Measurements from ENCODE around the gene RASD1.

RASD1 gene, protein sequence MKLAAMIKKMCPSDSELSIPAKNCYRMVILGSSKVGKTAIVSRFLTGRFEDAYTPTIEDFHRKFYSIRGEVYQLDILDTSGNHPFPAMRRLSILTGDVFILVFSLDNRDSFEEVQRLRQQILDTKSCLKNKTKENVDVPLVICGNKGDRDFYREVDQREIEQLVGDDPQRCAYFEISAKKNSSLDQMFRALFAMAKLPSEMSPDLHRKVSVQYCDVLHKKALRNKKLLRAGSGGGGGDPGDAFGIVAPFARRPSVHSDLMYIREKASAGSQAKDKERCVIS

DNA sequence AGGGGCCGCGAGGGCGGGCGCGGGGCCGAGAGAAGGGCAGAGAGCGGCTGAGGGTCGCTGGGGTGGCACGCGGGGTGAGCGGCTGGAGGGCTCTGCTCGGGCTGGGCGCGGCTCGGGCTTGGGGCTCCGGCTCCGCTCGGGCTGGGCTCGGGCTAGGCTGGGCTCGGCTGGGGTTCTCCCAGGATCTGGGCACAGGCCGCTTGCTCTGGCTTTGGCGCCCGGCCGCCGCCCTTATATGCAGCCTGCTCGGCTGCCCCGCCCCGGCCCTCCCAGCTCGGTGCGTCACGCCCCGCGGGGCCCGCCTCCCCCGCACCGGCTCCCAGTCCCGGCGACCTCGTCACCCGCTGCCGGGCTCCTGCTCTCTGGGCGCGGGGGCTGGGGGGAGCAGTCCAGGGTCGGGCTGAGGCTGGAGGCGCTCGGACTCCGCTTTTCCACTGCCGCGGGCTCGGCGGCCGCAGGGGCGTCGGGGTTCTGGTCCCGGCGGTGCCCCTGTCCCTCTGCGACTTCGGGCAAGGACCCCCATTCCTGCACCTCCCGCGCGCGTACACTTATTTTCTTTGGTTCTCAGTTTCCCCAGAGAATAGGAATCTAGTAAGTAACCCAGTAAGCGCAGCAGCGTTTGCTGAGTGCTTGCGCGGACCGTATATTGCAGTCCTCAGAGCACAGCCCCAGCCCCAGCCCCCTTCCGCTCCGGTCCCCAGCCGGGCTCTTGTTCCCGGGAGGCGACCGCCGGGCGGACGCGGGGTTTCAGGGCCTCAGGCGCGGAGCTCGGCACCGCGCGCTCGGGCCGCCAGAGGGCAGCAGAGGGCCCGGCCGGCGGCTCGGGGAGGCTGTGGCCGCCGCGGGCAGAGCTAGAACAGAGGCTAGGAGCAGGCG is at the start of gene RASD1:
Gene RASD1, minus strand, starts transcription at position 207 of the 876 bp plus-strand sequence. CDS start 214 bp downstream, outside the sequence.
- peaks cover 17% of the 10 kb centered on the region for H3K27me3 Mint-ChIP-seq
- no peaks in the 10 kb centered on the region for H3K9me3 Mint-ChIP-seq
- peaks cover 14% of the 10 kb centered on the region for H3K36me3 Mint-ChIP-seq (ENCODE audit: low read depth)
- H3K27ac Mint-ChIP-seq = no peak within 1 kb of the TSS
- peak within 1 kb of the TSS; percentile 74 for H3K4me3 Mint-ChIP-seq
- H3K4me1 Mint-ChIP-seq (ENCODE audit: low read depth) = peaks cover 17% of the 10 kb centered on the region

DNA sequence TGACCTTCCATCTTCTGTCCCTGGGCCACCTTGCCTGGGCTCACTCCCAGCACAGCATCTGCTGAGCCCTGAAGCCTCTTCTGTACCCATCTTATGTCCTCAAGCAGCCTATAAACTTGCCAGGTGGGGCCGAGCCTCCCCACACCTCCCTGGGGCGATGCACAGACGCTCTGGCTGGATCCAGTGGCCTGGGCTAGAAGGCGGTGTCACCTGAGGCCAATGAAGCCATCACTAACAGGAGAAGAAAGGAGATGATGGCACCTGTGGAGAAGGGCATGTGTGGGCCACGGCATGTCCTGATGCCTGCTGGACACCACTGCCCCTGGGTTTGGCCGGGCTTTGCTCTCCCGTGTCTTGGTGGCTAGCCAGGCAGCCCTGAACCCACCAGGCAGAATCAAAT is 49.8 kb upstream of the RASD1 start:
- Mint-ChIP-seq H3K9me3 (no peaks in the 10 kb centered on the region), H3K4me1 (ENCODE audit: low read depth) (no peaks in the 10 kb centered on the region), H3K36me3 (ENCODE audit: low read depth) (no peaks in the 10 kb centered on the region), H3K27me3 (no peaks in the 10 kb centered on the region), H3K4me3 (no peak overlapping the region), H3K27ac (no peak overlapping the region)

DNA sequence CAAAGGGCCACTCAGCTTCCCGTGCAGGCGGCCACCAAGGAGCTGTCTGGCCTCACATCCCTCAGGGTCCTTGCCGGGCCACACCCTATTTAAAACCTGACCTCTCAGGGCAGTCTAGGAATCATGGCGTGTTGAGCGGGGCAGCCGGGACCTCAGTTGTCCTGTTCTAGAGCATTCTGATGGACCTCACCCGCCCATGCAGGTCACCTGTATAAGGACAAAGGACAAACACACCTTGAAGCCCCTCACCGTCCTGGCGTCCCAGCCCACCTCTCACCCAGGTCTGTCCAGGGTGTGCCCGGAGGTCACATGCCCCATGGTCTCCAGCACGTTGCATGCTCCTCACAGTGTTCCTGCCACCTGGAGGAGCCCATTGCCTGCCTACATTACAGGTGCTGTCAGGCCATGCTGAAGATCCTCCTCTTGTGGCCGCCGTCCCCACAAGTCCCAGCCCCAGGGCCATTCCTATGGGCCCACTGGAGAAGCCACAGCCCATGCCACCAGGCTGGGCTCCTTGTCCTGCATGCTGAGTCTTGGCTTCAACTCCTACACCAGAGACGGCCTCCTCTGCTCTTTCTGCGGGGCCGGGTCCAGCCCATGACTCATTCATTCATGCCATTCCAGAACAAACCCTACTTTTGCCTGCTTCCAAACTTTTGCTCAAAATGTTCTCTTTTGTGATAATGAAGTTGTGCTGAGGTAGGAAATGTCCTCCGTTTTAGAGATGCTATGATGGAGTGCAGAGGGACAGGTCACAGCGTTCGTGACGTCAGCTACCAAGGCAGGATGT is 49.0 kb upstream of the RASD1 start:
- H3K36me3 Mint-ChIP-seq (ENCODE audit: low read depth) = no peaks in the 10 kb centered on the region
- H3K4me3 Mint-ChIP-seq = no peak overlapping the region
- H3K27me3 Mint-ChIP-seq = no peaks in the 10 kb centered on the region
- H3K9me3 Mint-ChIP-seq = no peaks in the 10 kb centered on the region
- no peak overlapping the region for H3K27ac Mint-ChIP-seq
- no peaks in the 10 kb centered on the region for H3K4me1 Mint-ChIP-seq (ENCODE audit: low read depth)

DNA sequence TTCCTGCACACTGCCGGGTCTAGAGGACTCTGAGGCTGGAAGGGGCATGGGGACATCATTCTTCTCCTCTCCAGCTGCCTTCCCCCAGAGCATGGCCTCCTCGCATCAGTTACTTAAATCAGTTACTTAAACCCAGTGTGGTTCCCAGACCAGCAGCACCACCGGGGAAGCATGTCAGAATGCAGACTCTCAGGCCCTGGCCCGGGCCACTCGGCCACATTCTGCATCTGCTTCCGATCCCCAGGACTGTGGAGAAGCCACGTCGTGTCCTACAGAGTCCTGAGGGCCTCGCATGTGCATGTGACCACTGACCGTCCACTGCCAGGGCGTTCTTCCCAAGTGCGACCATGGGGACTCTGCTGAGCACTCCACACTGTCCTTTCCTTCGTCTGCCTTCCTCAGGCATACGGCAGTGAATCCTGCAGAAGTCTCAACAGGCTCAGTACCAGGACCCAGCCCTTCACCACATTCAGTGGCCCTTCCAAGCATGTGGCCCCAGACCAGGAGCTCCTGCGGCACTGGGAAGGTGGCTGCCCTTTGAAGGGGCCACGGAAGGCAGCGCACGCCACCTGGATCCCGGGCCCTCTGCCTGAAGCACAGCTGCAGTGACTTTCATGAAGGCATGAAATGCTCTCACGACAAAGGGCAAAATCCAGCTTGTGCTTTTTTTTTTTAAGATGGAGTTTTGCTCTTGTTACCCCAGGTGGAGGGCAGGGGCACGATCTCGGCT is 46.9 kb upstream of the RASD1 start:
- H3K27me3 Mint-ChIP-seq = no peaks in the 10 kb centered on the region
- H3K4me3 Mint-ChIP-seq = no peak overlapping the region
- no peaks in the 10 kb centered on the region for H3K9me3 Mint-ChIP-seq
- H3K4me1 Mint-ChIP-seq (ENCODE audit: low read depth) = no peaks in the 10 kb centered on the region
- H3K27ac Mint-ChIP-seq = no peak overlapping the region
- H3K36me3 Mint-ChIP-seq (ENCODE audit: low read depth) = no peaks in the 10 kb centered on the region

DNA sequence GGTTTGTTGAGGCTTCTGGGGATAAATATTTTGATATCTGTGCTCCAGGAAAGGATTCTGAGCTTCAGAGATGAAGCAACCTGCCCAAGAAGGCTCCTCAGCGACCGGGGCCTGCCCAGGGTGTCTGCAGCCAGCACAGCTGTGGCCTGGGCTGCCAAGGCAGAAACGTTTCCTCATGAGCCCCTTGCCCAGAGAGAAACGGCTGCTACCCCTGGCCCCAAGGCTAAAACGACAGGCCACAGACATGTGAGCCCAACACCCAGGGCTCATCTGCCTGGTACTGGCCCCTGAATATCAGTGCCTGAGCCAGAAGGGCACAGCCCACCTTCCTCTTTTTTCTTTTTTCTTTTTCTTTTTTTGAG is 45.4 kb upstream of the RASD1 start:
- no peaks in the 10 kb centered on the region for H3K9me3 Mint-ChIP-seq
- H3K4me3 Mint-ChIP-seq = no peak overlapping the region
- H3K27me3 Mint-ChIP-seq = no peaks in the 10 kb centered on the region

DNA sequence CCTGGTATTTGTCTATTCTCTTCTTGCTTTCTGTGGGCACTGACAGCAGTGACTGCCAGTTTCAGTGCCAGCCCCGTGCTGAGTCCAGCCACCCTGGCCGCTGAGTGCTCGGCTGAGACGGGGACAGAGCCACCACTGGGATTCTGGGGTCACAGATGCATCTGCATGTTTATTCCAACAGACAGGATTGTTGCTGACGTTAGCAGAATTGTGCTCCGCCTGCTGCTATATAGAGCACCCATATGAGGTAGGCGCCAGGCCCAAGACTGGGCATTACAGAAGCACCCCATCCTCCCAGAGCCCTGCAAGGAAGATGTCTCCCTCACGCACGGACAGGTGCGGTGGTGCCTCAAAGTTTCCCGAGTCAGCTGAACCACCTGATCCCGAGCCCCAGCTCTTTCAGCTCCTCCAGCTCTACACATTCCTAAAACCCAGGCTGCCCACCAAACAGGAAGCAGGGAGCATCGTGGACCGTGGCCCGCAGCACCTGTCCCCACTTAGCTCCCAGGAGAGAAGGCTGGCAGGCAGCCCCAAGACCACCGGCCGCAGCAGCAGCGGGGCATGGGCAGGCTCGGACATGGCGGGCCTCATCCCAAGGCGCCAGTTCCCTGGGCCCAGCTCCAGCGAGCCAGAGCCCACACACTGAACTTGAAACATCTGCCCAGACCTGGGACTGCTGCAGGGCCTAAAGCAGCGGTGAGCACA is 44.9 kb upstream of the RASD1 start:
- H3K4me1 Mint-ChIP-seq (ENCODE audit: low read depth) = no peaks in the 10 kb centered on the region
- no peak overlapping the region for H3K27ac Mint-ChIP-seq

More for the DNA sequence above, 45.4 kb upstream of the RASD1 start:
- Mint-ChIP-seq H3K36me3 (ENCODE audit: low read depth) (no peaks in the 10 kb centered on the region), H3K4me1 (ENCODE audit: low read depth) (no peaks in the 10 kb centered on the region), H3K27ac (no peak overlapping the region)

DNA sequence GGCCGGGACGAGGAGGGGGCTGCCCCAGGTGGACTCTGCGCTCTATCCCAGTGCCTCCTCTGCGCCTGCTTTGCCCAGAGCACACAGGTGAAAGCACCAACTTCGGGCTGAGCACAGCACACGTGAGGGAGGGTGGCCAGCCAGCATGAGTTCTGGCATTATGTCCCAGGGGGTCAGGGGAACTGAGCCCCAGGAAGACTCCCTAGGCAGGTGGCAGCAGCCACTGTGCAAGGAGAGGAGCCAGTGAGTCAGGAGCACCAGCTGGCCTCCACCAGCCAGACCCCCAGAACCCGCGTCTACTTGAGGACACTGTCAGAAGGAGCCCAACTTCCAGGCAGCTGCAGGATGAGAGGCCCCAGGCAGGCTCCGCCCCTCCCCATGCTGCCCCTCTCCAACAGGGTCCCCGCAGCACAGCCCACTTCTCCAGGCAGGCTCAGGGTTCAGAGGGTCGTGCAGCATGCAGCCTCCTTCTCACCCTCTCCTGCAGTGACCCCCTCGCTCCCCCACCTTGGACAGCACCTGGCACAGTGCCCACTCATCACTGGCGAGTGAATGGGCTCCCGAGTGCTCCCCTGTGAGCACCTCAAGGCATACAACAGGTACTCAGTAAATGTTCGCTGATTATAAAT is 44.2 kb upstream of the RASD1 start:
- Mint-ChIP-seq H3K4me3 (no peak overlapping the region), H3K27me3 (no peaks in the 10 kb centered on the region), H3K27ac (no peak overlapping the region), H3K9me3 (no peaks in the 10 kb centered on the region), H3K4me1 (ENCODE audit: low read depth) (no peaks in the 10 kb centered on the region), H3K36me3 (ENCODE audit: low read depth) (no peaks in the 10 kb centered on the region)

More for the DNA sequence above, 44.9 kb upstream of the RASD1 start:
- no peaks in the 10 kb centered on the region for H3K27me3 Mint-ChIP-seq
- H3K9me3 Mint-ChIP-seq = no peaks in the 10 kb centered on the region
- no peak overlapping the region for H3K4me3 Mint-ChIP-seq
- H3K36me3 Mint-ChIP-seq (ENCODE audit: low read depth) = no peaks in the 10 kb centered on the region

DNA sequence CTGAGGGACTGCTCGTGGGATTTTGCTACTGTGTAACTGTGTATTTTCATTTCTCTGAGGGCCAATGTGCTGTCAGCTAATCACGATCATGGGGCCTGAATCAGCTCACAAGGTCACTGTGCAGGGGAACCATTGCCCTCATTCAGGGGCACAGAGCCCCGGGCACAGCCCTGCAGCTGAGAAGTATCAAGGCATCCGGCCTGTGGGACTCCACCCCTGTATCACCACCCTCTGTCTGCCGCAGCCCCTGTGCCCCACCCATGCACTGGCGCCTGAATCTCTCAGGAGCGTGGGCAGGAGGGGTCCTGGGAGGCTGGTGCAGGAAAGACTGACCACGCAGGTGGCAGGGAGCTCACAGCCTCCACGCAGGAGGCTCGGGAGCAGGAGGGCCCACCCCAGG is 43.4 kb upstream of the RASD1 start:
- H3K4me1 Mint-ChIP-seq (ENCODE audit: low read depth) = no peaks in the 10 kb centered on the region
- no peak overlapping the region for H3K4me3 Mint-ChIP-seq
- no peaks in the 10 kb centered on the region for H3K9me3 Mint-ChIP-seq
- no peak overlapping the region for H3K27ac Mint-ChIP-seq
- H3K36me3 Mint-ChIP-seq (ENCODE audit: low read depth) = no peaks in the 10 kb centered on the region
- no peaks in the 10 kb centered on the region for H3K27me3 Mint-ChIP-seq

DNA sequence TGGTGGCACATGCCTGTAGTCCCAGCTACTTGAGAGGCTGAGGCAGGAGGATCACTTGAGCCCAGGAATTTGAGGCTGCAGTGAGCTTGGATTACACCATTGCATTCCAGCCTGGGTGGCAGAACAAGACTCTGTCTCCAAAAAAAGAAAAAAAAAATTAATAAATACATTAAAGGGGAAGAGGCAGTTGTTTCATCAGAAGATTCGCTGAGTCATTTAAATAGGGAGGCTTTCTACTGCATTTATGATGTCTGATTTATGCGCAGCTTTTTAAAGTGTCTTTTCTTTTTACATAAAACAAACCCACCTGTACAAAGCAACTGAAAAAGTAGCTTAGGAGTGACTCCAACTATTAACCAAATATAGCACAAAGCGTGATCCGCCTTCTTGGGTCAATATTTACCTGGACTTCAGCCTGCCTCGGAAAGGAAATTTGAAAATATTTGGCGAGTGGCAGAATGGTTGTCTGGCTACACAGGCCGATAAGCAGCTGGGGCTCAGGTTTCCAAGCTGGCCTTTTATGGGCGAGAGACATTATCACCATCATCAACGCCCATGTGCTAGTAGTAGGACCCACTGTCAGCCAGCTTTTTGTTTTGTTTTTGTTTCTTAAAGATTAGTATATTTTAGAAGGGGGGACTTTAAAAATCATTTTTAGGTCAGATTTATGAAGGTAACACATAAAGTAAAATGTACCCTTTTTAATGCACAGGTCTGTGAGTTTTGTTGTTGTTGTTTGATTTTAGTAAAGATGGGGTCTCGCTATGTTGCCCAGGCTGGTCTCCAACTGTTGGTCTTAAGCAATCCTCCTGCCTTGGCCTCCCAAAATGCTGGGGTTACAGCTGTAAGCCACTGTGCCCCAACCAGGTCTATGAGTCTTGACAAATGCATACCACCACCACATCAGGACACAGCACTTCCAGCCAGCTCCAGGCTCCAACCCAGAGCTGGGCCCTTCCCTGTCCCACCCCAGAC is 42.5 kb upstream of the RASD1 start:
- H3K36me3 Mint-ChIP-seq (ENCODE audit: low read depth) = no peaks in the 10 kb centered on the region
- no peak overlapping the region for H3K27ac Mint-ChIP-seq
- no peaks in the 10 kb centered on the region for H3K27me3 Mint-ChIP-seq
- no peaks in the 10 kb centered on the region for H3K9me3 Mint-ChIP-seq
- H3K4me3 Mint-ChIP-seq = no peak overlapping the region
- H3K4me1 Mint-ChIP-seq (ENCODE audit: low read depth) = no peaks in the 10 kb centered on the region

DNA sequence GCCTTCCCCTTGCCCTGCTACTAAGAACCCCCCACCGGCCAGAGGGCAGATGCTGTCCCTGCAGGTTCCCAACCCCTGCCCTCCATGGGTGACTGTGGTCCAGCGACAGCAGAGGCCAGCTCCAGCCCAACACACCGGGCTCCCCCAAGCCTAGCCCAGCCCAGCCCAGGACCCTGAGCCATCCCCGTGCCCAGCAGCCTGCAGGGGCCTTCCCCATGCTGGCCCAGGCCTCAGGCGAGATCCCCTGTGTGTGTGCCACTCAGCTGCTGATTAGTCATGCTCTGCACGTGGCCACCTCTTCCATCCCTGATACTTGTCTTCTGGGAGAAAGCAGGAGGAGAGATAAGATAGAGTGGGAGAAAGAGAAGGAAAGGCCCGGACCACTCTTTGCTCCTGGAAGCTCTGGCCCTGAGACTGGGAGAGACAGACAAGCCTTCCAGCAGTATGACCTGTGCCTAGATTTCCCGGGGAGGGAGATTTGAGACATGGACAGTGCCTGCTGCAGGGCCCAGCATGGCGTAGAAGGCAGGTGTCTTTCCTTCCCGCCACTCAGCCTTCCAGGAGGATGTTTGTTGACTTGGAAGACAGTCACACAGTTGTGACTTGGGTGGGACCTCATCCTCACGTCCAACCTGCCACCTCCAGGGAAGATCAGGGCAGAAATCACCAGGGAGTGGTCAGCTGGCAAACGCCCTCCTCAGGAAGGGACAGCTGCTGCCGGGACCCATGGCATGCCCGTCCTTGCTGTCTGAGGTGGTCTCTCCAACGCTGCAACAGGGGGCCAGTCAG is 41.3 kb upstream of the RASD1 start:
- H3K4me3 Mint-ChIP-seq = no peak overlapping the region
- H3K27ac Mint-ChIP-seq = no peak overlapping the region
- H3K36me3 Mint-ChIP-seq (ENCODE audit: low read depth) = no peaks in the 10 kb centered on the region
- no peaks in the 10 kb centered on the region for H3K9me3 Mint-ChIP-seq
- no peaks in the 10 kb centered on the region for H3K27me3 Mint-ChIP-seq
- H3K4me1 Mint-ChIP-seq (ENCODE audit: low read depth) = no peaks in the 10 kb centered on the region

DNA sequence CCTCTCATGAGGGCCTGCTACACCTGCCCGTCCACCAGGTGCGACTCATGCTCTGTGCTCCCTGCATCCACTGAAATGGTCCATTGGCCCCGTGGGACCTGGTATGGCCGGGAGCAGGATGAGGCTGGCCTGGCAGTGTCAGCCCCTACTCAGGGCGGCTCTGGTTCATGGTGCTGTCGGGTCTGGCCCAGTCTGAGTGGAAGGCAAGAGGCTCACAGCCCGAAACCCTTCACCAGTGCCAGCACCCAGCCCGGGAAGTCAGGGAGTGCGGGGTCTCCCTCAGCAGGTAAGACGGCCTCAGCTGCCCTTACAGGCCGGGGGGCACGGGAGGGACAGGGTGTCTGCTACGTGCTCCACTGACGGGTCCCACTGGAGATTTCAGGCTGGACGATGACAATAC is 40.5 kb upstream of the RASD1 start:
- H3K4me3 Mint-ChIP-seq = no peak overlapping the region
- no peaks in the 10 kb centered on the region for H3K4me1 Mint-ChIP-seq (ENCODE audit: low read depth)
- no peak overlapping the region for H3K27ac Mint-ChIP-seq
- H3K27me3 Mint-ChIP-seq = no peaks in the 10 kb centered on the region
- H3K9me3 Mint-ChIP-seq = no peaks in the 10 kb centered on the region
- no peaks in the 10 kb centered on the region for H3K36me3 Mint-ChIP-seq (ENCODE audit: low read depth)

DNA sequence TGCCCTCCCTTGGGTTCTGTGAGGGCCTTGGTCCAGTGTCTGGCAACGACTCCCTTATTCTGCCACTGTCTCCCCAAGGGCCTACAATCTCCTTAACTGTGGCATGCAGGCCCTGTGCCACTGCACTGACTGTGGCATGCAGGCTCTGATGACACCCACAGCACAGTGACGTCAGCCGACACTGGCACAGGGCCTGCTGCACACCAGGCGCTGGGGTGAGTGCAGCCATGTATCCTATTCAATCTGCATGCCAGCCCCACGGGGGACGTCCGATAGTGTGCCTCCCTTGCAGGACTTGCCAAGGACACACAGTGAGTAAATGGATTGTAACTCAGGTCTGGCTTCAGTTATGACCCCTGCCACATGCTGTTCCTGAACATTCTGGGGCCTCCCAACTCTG is 39.8 kb upstream of the RASD1 start:
- Mint-ChIP-seq H3K36me3 (ENCODE audit: low read depth) (no peaks in the 10 kb centered on the region), H3K4me1 (ENCODE audit: low read depth) (no peaks in the 10 kb centered on the region), H3K4me3 (no peak overlapping the region), H3K9me3 (no peaks in the 10 kb centered on the region), H3K27me3 (no peaks in the 10 kb centered on the region), H3K27ac (no peak overlapping the region)

All from stimulated activated naive CD8-positive, alpha-beta T cell treated with anti-CD3 and anti-CD28 coated beads, Interleukin-15, Interleukin-2, amounts not matched to agents 100 ng/mL and 50 ng/mL, for 24 hours (primary cell).